ENCODE measurements around the gene FBXW2.
"Not testable (repeated sequence)": the region's sequence is repeated elsewhere in the genome, so short reads cannot be mapped to it uniquely, and the experiment has no call there.

FBXW2 gene, protein sequence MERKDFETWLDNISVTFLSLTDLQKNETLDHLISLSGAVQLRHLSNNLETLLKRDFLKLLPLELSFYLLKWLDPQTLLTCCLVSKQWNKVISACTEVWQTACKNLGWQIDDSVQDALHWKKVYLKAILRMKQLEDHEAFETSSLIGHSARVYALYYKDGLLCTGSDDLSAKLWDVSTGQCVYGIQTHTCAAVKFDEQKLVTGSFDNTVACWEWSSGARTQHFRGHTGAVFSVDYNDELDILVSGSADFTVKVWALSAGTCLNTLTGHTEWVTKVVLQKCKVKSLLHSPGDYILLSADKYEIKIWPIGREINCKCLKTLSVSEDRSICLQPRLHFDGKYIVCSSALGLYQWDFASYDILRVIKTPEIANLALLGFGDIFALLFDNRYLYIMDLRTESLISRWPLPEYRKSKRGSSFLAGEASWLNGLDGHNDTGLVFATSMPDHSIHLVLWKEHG

DNA sequence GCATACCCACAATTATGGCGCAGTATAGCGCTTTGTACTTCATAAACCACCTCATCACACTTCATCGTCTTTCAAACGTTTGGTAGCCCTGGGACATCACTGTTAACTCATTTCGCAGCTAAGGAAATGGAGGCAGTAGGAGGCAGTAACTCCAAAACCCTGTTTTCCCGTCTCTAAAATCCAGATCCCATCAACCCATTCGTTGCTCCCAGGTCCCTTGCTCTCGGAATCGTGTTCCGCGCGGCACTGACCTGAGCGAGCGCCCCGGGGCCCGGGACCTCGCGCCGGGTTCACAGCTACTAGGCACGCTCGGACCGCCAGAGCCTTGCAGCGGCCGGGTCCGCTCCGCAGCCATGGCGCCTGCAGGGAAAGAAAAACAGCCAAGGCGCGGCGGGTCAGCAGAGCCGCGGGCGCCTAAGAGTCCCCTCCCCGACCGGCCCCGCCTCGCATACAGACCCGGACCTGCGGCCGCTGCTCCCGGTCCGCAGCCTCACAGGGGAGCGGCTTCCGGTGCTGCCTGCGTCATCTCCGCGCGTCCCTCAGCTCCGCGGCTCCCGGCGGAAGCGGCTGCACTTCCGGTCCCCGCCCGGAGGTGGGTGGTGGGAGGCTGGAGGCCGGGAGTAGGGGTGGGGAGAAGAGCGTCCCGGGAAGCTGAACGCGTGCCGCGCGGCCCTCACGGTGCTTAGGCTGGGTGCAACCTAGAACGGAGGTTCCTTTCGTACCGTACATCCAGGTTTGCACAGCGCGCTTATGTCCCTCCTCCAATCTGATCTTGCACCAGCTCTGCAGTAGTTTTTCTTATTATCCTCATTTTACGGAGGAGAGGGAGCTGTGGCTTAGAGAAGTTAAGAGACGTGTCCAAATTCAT is at the start of gene FBXW2:
TSS of gene FBXW2 (minus strand) at position 519 of the 868 bp plus-strand sequence. CDS start 5,158 bp downstream, outside the sequence.
- peak; percentile 79 for DNase-seq (ENCODE audit: low spot score)

DNA sequence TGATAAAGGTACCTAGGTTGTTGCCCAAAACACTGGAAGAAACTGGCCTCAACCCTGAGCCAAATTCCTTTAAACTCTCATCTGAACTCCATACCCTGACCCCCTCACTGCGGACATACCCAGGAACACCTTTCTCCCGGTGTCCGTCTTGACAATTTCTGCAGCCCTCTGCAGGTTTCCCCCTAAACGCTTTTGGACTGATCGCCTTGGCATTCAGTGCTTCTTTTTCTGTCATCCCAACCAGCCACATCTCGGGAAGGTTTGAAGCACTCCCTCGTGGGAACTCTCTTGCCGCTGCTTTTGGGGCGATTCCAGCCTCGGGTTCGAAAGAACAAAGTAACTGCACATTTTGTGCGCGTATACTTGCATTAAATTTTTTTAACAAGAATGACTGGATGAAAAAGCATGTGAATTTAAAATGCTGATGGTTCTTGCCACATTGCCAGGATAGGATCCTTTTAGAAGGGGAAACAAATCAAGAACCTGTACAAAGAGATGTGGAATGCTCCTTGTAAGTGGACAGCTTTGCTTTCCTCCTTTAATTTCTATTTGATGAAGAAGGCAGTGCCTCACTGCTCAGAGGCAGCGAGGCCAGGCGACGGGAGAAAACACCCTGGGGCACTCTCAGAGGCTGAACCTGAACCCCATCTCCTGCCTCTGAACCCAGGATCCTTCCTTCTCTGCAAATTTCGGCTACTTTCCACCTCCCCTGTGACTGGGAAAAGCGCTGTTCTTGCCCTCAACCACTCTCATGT is 48.9 kb upstream of the FBXW2 start:
- DNase-seq (ENCODE audit: low spot score), result no peak

DNA sequence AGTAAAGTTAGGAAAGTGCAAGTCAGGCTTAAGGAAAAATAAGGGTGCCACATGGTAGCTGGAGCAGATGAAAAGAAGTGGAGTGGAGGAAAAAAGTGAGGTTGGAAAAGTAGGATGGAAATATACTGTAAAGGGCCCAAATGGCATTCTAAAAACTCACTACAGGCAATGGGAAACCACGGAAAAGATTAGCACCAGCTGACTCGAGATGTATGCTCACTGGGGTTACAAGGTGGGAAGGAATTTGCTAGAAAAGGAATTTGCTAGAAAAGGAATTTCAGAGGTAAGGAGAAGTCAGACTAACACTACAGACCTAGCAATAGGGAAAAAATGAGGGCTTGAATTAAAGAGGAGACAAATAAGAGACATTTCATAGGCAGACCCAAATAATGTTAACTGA is 45.9 kb upstream of the FBXW2 start:
- no peak for DNase-seq (ENCODE audit: low spot score)

DNA sequence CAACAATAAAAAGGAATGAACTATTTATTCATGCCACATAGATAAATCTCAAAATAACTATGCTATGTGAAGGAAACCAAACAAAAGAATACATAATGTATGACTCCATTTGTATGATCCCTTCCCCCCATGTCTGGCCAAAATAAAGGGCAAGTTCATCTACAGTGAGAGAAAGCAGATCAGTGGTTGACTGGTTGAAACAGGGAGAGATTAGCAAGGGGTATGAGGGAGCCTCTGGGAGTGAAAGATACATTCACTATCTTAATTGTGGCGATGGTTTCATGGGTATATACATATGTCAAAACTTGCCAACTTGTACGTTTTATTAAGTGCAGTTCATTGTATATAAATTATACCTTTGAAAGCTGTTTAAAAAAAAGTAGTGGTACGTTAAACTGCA is 44.7 kb upstream of the FBXW2 start:
- DNase-seq (ENCODE audit: low spot score), result no peak

DNA sequence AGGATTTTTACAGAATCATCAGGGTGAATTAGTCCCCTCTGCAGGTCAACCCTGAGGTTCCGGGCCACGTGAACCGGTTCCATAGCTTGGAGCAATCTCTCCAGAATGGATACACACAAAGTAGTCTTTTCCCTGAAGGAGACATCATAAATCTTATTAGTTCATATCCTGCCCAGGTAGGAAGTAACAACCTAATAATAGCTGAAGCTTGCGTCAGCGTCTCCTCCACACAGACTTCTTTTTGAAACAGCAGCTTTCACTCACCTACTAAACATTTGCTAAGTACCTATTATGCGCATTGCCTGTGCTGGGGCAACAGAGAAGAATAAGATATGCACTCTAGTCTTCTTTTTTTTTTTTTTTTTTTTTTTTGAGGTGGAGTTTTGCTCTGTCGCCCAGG is 40.1 kb upstream of the FBXW2 start:
- no peak for DNase-seq (ENCODE audit: low spot score)

DNA sequence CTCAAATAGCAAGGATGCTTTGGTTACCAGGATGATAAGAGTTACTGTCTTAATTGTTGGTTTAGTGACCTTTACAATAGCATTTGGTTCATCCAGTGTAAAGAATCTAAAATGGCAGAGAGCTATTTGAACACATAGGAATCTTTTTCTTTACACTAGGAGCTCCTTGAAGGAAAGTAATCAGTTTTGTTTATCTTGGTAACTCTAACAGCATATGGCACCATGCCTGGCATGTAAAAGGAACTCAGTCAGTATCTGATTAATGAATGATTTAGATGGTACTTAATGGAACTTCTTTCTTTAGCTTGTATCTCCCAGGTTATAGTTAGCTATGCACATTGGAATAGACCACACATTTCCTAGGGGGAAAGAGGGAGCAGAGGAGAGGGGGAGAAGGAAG is 39.6 kb upstream of the FBXW2 start:
- no peak for DNase-seq (ENCODE audit: low spot score)

DNA sequence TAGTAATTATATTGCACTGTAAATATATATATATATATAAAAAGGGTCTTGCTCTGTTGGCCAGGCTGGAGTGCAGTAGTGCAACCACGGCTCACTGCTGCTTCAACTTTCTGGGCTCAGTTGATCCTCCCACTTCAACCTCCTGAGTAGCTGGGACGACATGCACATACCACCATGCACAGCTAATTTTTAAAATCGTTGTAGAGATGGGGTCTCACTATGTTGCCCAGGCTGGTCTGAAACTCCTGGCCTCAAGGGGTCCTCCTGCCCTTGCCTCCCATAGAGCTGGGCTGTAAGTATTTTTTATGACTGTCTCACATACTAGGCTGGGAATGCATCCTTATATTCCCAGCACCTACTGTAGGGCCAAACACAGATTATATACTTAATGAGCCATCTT is 37.6 kb upstream of the FBXW2 start:
- DNase-seq (ENCODE audit: low spot score), result no peak

DNA sequence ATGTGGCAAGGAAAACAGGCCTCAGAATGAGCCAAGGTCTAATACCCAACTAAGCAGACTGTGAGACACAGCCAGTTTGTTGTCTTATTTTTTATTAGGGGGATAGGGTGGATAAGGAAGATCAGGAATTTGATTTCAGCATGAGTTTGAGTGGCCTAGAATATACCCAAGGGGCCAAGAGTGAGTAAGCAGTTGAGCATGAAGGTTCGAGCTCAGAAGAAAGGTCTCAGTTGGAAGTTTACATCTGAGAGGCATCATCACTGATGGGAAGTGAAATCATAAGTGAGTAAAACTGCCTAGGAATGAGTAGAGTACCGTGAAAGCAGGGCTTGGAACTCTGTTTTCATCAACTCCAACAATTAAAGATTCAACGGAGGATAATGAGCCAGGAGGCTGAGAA is 36.9 kb upstream of the FBXW2 start:
- no peak for DNase-seq (ENCODE audit: low spot score)

DNA sequence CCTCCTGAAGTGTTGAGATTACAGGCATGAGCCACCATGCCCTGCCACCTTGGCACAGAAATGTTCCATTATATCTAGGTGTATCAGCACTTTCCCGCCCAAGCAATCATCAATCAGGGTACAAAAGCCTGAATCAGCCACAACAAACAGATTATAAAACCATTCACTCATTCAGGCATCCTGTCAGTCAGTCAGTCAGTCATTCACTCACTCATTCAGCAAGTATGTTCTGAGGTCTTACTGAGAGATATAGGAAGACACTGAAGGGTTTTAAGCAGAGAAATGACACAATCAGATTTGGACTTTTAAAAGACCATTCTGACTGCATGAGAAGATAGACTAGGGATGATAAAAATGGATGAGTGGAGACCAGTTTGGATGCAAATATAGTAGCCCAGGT is 36.4 kb upstream of the FBXW2 start:
- no peak for DNase-seq (ENCODE audit: low spot score)

DNA sequence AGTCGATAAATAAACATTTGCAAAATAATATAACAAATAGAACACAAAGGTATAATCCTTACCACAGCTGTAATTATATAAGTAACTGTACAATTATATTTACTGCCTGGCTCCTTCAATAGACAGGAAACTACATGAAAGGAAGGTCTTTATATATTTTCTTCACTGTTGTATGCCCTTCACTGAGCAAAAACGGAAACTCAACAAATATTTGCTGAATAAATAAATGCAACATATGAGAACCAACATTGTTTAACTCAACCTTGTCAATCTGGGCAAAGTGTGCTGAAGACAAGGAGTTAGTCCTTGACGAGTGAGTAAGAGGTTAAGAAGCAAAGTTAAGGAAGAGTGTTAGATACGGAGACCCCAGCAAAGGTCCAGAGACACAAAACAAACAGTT is 26.9 kb upstream of the FBXW2 start:
- no peak for DNase-seq (ENCODE audit: low spot score)

DNA sequence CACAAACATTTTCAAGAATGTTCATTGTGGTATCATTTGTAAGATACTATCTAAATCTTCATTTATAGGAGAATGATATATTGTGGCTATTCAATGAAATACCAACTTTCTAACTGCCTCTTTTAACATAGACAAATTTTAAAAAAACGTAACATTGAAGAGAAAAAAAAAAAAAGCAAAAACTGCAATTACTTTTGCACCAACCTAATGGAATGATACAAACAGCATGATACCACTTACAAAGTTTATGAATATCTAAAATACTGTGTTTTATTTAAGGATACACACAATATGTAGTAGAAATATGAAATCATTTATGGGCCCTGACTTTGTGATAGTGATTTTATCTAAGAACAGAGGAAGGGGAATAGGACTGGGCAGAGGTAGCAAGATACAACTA is 25.4 kb upstream of the FBXW2 start:
- no peak for DNase-seq (ENCODE audit: low spot score)

DNA sequence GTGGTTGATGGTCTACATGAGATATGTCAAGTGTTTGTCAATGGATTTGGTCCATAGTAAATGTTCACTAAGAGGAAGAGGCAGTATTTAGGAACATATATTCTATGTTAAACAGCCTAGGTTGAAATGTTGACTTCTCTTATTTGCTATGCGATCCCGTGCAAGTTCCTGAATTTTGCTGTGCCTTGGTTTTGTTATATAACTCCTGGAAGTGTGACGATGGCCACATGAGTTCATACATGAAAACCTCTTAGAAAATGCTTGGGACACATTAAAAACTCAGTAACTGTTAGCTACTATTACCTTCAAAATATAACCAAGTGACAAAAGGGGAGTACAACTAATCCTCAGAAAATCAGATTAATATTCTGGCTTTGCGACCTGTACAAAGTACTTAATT is 21.9 kb upstream of the FBXW2 start:
- DNase-seq (ENCODE audit: low spot score), result no peak

DNA sequence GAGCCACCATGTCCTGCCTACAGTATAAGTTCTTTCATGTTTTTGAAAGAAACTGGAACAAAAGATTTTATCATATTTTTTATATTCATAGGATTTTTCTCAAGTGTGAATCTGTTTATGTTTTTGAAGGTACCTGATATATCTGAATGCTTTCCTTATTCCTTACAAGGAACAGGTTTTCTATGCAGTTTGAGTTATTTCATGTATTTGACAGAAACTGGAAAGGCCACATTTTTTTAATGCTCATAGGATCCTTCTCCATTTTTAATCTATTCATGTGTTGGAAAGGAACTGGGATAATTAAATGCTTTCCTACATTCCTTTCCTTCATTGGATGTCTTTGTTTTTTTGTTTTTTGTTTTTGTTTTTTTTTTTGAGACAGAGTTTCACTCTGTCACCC is 15.7 kb upstream of the FBXW2 start:
- no peak for DNase-seq (ENCODE audit: low spot score)

DNA sequence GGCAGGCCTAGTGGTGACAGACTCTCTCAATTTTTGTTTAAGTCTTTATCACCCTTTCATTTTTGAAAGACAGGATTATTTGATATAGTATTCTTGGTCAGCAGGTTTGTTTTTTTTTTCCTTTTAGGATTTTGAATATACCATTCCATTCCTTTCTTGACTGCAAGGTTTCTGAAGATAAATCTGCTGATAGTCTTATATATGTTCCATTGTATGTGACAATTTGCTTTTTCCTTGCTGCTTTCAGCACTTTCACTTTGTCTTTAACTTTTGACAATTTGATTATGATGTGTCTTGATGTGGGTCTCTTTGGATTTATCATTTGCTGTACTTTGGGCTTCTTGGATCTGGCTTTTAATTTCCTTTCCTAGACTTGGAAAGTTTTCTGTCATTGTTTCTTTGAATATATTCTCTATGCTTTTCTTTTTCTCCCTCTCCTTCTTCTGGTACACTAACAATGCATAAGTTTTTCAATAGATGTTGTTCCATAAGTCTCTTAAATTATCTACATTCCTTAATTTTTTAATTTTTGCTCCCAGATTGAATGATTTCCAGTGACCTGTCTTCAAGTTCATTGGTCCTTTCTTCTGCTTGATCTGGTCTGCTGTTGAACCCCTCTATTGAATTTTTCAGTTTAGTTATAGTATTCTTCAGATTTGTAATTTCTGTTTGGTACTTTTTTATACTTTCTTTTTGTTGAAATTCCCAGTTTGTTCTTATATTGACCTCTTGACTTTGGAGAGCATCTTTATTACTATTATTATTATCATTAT is 14.6 kb upstream of the FBXW2 start:
- DNase-seq (ENCODE audit: low spot score), result no peak

DNA sequence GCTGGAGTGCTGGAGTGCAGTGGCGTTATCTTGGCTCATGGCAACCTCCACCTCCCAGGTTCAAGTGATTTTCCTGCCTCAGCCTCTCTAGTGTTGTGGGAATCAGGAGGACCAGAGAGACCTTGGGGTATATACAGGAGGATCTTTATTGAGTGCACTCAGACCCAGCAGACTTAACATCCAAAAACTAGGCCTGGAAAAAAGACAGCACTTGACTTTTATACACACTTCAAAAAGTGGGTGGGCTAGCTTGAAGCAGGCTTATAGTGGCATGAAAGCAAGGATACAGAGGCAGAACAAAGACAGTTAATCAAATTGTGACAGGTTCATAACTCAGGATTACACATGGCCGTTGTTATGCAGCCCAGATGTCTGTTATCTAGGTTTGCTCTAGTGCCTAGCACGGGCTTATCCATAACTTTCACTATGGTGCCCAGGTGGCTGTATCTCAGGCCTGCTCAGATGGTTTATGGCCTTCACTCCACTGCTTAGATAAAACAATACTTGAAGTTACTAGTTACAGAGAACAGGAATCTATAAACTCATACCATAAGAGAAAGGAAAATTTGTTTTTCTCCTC is 11.7 kb upstream of the FBXW2 start:
- DNase-seq (ENCODE audit: low spot score), result not testable (repeated sequence)

DNA sequence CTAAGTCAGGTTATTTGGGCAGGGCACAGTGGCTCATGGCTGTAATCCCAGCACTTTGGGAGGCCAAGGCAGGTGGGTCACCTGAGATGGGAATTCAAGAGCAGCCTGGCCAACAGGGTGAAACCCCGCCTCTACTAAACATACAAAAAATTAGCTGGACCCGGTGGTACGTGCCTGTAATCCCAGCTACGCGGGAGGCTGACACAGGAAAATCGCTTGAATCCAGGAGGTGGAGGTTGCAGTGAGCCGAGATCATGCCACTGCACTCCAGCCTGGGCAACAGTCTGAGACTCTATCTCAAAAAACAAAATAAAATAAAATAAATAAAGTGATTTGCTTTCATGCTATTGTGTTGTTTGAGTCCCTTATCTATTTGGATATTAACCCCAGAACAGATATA is 8.2 kb upstream of the FBXW2 start:
- no peak for DNase-seq (ENCODE audit: low spot score)

DNA sequence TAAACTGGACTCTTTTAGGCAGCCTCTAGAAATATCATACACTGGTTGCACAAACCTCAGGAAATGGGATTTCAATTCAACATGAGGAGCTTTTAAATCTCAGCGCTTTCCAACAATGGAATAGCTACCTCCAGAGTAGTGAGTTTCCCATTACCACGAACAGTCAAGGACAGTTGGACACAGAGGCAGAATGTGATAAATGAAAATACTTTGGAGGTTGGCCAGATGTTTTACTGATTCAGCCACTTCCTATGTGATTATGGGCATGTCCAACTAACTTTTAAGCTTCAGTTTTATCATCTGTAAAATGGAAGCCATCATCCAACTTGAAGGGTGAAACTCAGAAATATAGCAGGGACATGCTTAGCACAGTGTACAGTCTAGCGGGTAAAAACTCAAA is 2.1 kb downstream of the FBXW2 start:
- no peak for DNase-seq (ENCODE audit: low spot score)

DNA sequence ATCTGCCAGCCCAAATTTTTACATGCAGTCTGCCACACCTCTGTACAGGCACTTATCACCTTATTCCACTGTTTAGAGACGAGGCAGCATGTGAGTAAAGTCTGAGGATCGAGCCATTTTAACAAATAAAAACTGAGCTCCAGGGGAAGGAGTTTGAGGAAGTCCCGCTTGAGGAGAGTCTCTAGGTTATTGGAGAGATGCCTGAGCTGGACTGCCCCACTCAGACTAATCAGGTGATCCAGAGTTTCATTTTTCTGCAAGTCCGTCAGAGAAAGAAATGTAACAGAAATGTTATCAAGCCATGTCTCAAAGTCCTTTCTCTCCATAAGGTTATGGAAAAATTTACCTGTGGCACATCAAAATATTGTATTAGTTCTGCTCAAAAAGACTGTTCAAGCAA is 5.3 kb downstream of the FBXW2 start:
- no peak for DNase-seq (ENCODE audit: low spot score)

DNA sequence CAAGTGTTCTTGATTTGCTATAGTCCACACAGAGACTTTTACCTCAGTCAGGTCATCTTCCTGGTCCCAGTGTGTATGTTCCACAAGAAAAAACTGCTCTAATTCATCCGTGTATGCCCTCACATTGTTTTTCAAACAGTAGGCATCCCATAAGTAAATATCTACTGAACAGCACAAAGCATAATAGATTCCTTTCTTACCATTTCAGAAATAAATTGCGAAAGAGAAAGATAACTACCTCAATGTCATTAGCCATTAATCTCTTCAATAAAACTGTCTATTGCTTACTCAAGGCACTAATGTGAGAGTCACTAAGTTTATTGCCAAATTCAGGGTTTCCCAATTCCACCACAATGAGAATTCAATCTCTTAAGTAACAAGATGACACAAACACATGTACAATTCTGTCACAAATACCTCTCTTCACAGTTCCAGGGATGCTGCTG is 9.6 kb downstream of the FBXW2 start:
- no peak for DNase-seq (ENCODE audit: low spot score)

DNA sequence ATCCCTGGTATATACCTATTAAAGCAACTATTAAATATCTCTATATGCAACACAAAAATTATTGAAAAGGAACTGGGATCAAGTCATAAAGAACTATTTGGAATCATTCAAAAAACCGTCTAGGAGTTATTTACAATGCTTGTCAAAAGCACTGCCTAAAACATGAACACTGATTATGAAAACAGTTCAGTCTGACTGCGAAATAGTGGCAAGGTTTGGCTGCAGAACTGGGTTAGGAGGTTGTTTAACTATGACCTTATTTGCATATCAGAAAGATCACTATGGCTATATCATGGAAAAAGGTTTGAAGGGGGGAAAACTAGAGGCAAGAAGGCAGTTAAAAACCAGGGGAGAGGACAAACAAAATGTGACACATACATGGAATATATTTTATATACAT is 12.0 kb downstream of the FBXW2 start:
- no peak for DNase-seq (ENCODE audit: low spot score)

DNA sequence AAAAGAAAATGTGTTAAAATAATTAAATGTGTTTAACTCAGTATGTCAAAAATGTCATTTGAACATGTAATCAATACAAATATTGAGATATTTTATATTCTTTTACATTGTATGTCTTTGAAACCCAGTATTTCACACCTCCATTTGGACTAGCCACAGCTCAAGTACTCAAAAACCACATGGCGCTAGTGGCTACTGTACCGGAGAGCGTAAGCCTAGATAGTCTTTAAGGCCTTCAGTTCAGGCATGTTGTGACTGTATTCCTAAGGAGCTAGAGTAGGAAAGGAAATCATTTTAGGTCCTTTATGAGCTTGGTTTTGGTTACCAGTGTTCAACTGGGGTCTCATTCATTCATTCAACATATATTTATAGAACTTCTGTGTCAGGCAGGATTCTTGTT is 12.8 kb downstream of the FBXW2 start:
- no peak for DNase-seq (ENCODE audit: low spot score)

Measured in CD4-positive, alpha-beta T cell treated with Interleukin-15 for 4 hours (primary cell).